SW480 (cell line): ENCODE results near the gene PROCR.
"Not testable (repeated sequence)": the region's sequence is repeated elsewhere in the genome, so short reads cannot be mapped to it uniquely, and the experiment has no call there.

Source experiments
- DNase-seq: peaks from one replicate; pipeline ENCODE4 v3.0.0-alpha.2; 2016; ENCODE audit warnings: low spot score

The PROCR gene

GRCh38 chr20:35165221-35166185 is 6.4 kb upstream of the PROCR start:
- no peak for DNase-seq

GRCh38 chr20:35166242-35166830 is 5.5 kb upstream of the PROCR start:
- no peak for DNase-seq

GRCh38 chr20:35167787-35168186 is 4.1 kb upstream of the PROCR start:
- no peak for DNase-seq

- DNase-seq, result not testable (repeated sequence)
Measured at GRCh38 chr20:35168701-35169409, 3.0 kb upstream of the PROCR start.

GRCh38 chr20:35171438-35171752 is 477 bp upstream of the PROCR start:
- DNase-seq, result no peak

- no peak for DNase-seq
Measured at GRCh38 chr20:35172434-35172806, 548 bp downstream of the PROCR start.

- no peak for DNase-seq
Measured at GRCh38 chr20:35173576-35174192, 1.8 kb downstream of the PROCR start.

- peak; percentile 84 for DNase-seq
Measured at GRCh38 chr20:35174458-35175216, 2.8 kb downstream of the PROCR start.

GRCh38 chr20:35176132-35176531 is 4.3 kb downstream of the PROCR start:
- DNase-seq, result no peak

GRCh38 chr20:35179292-35180212 is 7.7 kb downstream of the PROCR start:
- no peak for DNase-seq

- DNase-seq, result no peak
Measured at GRCh38 chr20:35180266-35180665, 8.4 kb downstream of the PROCR start.

GRCh38 chr20:35181731-35182130 is 9.9 kb downstream of the PROCR start:
- no peak for DNase-seq

GRCh38 chr20:35186691-35187289 is 14.9 kb downstream of the PROCR start:
- DNase-seq, result not testable (repeated sequence)

- DNase-seq, result no peak
Measured at GRCh38 chr20:35187584-35188190, 15.8 kb downstream of the PROCR start.

GRCh38 chr20:35189223-35189622 is 17.4 kb downstream of the PROCR start:
- not testable (repeated sequence) for DNase-seq

GRCh38 chr20:35190556-35190955 is 18.7 kb downstream of the PROCR start:
- no peak for DNase-seq

- no peak for DNase-seq
Measured at GRCh38 chr20:35191419-35192117, 19.7 kb downstream of the PROCR start.

GRCh38 chr20:35192118-35192872 is 20.4 kb downstream of the PROCR start:
- DNase-seq, result no peak
